Parathyroid adenoma (tissue), 2 donors: ENCODE data around the gene SCN4B.

ENCODE experiments used
- H2AFZ ChIP-seq: fragments of 300-600 bp; sonication (generic); one replicate; pipeline ENCODE4 v1.7.0; 2017; ENCODE audit warnings: antibody characterized with exemption, mild to moderate bottlenecking
- H3K27ac ChIP-seq: fragments of 300-600 bp; sonication (generic); one replicate; pipeline ENCODE4 v1.7.0; 2017
- H3K27me3 ChIP-seq: fragments of 300-600 bp; sonication (generic); one replicate; pipeline ENCODE4 v1.7.0; 2017; ENCODE audit warnings: low read length; ENCODE audit not compliant: control insufficient read depth, insufficient read depth
- H3K36me3 ChIP-seq: fragments of 300-600 bp; sonication (generic); one replicate; pipeline ENCODE4 v1.7.0; 2017; ENCODE audit warnings: low read length; ENCODE audit not compliant: control insufficient read depth, insufficient read depth
- H3K4me1 ChIP-seq: fragments of 300-600 bp; sonication (generic); one replicate; pipeline ENCODE4 v1.7.0; 2017; ENCODE audit warnings: control low read depth
- H3K4me2 ChIP-seq: fragments of 300-600 bp; sonication (generic); one replicate; pipeline ENCODE4 v1.7.0; 2017; ENCODE audit warnings: low read length
- H3K4me3 ChIP-seq: fragments of 300-600 bp; sonication (generic); one replicate; pipeline ENCODE4 v1.7.0; 2017; ENCODE audit warnings: low read depth, low read length
- H3K79me2 ChIP-seq: fragments of 300-600 bp; sonication (generic); one replicate; pipeline ENCODE4 v1.7.0; 2017; ENCODE audit warnings: control low read depth
- H3K9ac ChIP-seq: fragments of 300-600 bp; sonication (generic); one replicate; pipeline ENCODE4 v1.7.0; 2017; ENCODE audit warnings: mild to moderate bottlenecking
- H3K9me3 ChIP-seq: fragments of 300-600 bp; sonication (generic); one replicate; pipeline ENCODE4 v1.7.0; 2017; ENCODE audit warnings: low read length; ENCODE audit not compliant: control insufficient read depth
- CTCF ChIP-seq: fragments of 300-600 bp; sonication (generic); IDR thresholded peaks from one replicate; pipeline ENCODE4 v1.7.0; 2017; ENCODE audit warnings: antibody characterized with exemption, mild to moderate bottlenecking
- donor health status: primary hyperparathyroidism.

The SCN4B gene

GRCh38 chr11:118095493-118095892 is 57.1 kb downstream of the SCN4B start:
- Histone ChIP-seq H3K79me2 (no peaks in the 10 kb centered on the region), H3K36me3 (no peaks in the 10 kb centered on the region), H2AFZ (no peak overlapping the region), H3K27ac (no peak overlapping the region), H3K27me3 (no peaks in the 10 kb centered on the region), H3K9me3 (no peaks in the 10 kb centered on the region), H3K9ac (no peak overlapping the region), H3K4me1 (no peaks in the 10 kb centered on the region), H3K4me2 (no peak overlapping the region), H3K4me3 (no peak overlapping the region)
- TF ChIP-seq CTCF = no peak

- Histone ChIP-seq H3K4me3 (no peak overlapping the region), H3K9me3 (no peaks in the 10 kb centered on the region), H3K27me3 (no peaks in the 10 kb centered on the region), H3K36me3 (no peaks in the 10 kb centered on the region), H3K4me2 (no peak overlapping the region), H3K79me2 (no peaks in the 10 kb centered on the region), H3K4me1 (no peaks in the 10 kb centered on the region), H2AFZ (no peak overlapping the region), H3K9ac (no peak overlapping the region), H3K27ac (no peak overlapping the region)
- TF ChIP-seq CTCF = no peak
These were observed 59.6 kb downstream of the SCN4B start for GRCh38 chr11:118092907-118093571.

- Histone ChIP-seq H3K79me2 (no peaks in the 10 kb centered on the region), H3K27ac (no peak overlapping the region), H3K27me3 (no peaks in the 10 kb centered on the region), H3K36me3 (no peaks in the 10 kb centered on the region), H3K4me2 (no peak overlapping the region), H2AFZ (no peak overlapping the region), H3K4me1 (no peaks in the 10 kb centered on the region), H3K9ac (no peak overlapping the region), H3K4me3 (no peak overlapping the region), H3K9me3 (no peaks in the 10 kb centered on the region)
- no peak for TF ChIP-seq CTCF
These were observed 60.9 kb downstream of the SCN4B start for GRCh38 chr11:118091690-118092089.

GRCh38 chr11:118090545-118091162 is 62.0 kb downstream of the SCN4B start:
- Histone ChIP-seq H3K4me3 (no peak overlapping the region), H3K4me1 (no peaks in the 10 kb centered on the region), H3K9me3 (no peaks in the 10 kb centered on the region)

More at GRCh38 chr11:118090545-118091162, 62.0 kb downstream of the SCN4B start:
- Histone ChIP-seq H3K79me2 (no peaks in the 10 kb centered on the region), H3K4me2 (no peak overlapping the region), H2AFZ (no peak overlapping the region), H3K27me3 (no peaks in the 10 kb centered on the region), H3K36me3 (no peaks in the 10 kb centered on the region), H3K9ac (no peak overlapping the region), H3K27ac (no peak overlapping the region)
- no peak for TF ChIP-seq CTCF
